BJ (cell line): ENCODE results near the gene DNM2. TPM values are rescaled to one million over a fixed set of nuclear protein-coding genes. Genes with fewer than 3 reads are reported as not detected.

Experiments
- CTCF ChIA-PET: fragments of 350-600 bp; formaldehyde crosslinking; extraction: SDS; loops from one replicate; lab custom pipeline; 2021; ENCODE audit warnings: antibody characterized with exemption, inconsistent platforms; lab: Yijun Ruan, JAX
- POLR2A ChIA-PET: fragments of 300-600 bp; sonication (Branson Sonifier 250); formaldehyde crosslinking; extraction: SDS; loops from one replicate; lab custom pipeline; 2021; ENCODE audit warnings: antibody characterized with exemption; lab: Charles Lee
- DNase-seq: peaks from one replicate; pipeline ENCODE4 v3.0.0-alpha.2; 2011; ENCODE audit warnings: low read depth
- H3K27me3 ChIP-seq: 2 replicates; pipeline ENCODE4 v1.6.0; 2011; ENCODE audit warnings: low read length; ENCODE audit not compliant: control insufficient read depth, insufficient read depth
- H3K36me3 ChIP-seq: 2 replicates; pipeline ENCODE4 v1.5.1; 2011; ENCODE audit warnings: low read length; ENCODE audit not compliant: control insufficient read depth, insufficient read depth
- H3K4me3 ChIP-seq: 2 replicates; pipeline ENCODE4 v1.5.1; 2011; ENCODE audit warnings: low read depth, mild to moderate bottlenecking, control low read depth, low read length
- polyA plus RNA-seq: library from polyadenylated mRNA; depleted of rRNA; stranded (reverse); fragments of >200 nt; gene quantifications from 2 replicates; pipeline ENCODE4 v1.2.3, GENCODE V29; 2011
- TF ChIP-seq, protein P1 (sequence below): IDR thresholded peaks from 2 replicates; pipeline ENCODE4 v1.5.1; 2011; ENCODE audit warnings: low read depth, mild to moderate bottlenecking, control low read depth, inconsistent platforms, low read length, moderate library complexity; ENCODE audit not compliant: insufficient read depth

DNM2 gene
- polyA plus RNA-seq, 1 experiment, result 64.2 TPM

DNA sequence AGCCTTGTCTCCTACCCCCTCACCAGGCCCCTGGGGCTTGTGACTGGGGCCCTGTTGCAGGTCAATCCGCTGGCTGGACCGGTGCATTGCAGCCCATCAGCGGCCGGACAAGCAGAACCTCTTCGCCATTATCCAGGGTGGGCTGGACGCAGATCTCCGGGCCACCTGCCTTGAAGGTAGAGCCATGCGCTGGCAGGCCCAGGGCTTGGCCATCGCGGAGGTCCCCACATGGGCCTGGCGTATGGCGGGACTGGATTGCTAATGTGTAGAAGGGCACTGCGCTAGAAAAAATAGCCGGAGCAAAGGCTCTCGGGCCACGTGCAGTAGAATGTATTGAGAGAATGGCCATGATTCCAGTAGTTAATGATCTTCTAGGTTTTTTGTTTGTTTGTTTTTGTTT, 10.4 kb upstream of the DNM2 start:
- peaks cover 11% of the 10 kb centered on the region for H3K36me3 ChIP-seq
- TF ChIP-seq, protein P1, sequence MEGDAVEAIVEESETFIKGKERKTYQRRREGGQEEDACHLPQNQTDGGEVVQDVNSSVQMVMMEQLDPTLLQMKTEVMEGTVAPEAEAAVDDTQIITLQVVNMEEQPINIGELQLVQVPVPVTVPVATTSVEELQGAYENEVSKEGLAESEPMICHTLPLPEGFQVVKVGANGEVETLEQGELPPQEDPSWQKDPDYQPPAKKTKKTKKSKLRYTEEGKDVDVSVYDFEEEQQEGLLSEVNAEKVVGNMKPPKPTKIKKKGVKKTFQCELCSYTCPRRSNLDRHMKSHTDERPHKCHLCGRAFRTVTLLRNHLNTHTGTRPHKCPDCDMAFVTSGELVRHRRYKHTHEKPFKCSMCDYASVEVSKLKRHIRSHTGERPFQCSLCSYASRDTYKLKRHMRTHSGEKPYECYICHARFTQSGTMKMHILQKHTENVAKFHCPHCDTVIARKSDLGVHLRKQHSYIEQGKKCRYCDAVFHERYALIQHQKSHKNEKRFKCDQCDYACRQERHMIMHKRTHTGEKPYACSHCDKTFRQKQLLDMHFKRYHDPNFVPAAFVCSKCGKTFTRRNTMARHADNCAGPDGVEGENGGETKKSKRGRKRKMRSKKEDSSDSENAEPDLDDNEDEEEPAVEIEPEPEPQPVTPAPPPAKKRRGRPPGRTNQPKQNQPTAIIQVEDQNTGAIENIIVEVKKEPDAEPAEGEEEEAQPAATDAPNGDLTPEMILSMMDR, result no peak
- H3K4me3 ChIP-seq, result no peak overlapping the region
- no peak for DNase-seq
- no peaks in the 10 kb centered on the region for H3K27me3 ChIP-seq
- ChIA-PET POLR2A (no interaction called here), CTCF (interaction anchor here (1.7 kb wide), 1 partner anchor 11 kb away, joined by 7 read pairs; the partner anchor contains the start of gene DNM2)

DNA sequence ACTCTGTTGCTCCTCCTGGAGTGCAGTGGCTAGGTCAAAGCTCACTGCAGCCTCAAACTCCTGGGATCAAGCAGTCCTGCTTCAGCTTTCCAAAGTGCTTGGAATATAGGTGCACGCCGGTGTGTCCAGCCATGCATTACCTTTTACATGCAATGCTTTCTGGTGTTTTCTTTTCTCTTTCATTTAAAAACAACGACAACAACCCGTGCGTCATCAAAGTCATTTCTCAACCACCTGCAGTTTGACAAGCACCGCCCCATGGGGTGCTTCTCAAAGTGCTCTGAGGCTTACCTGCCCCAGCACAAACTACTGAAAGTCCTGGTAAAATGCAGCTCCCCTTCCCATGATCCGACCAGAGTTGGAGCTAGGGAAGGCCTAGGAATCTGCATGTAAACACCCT, 9.6 kb upstream of the DNM2 start:
- no peak for DNase-seq
- CTCF ChIA-PET, result interaction anchor here (1.6 to 1.9 kb wide), 2 partner anchors 9 kb away, joined by 5 to 11 read pairs; partner anchors contain the start of gene DNM2

GRCh38 chr19:10712045-10712444, 5.8 kb upstream of the DNM2 start:
- ChIA-PET CTCF (interaction anchor here (1.7 kb wide), 1 partner anchor 152 kb away, joined by 4 read pairs; no protein-coding TSS in a partner anchor), POLR2A (no interaction called here)
- Histone ChIP-seq H3K36me3 (peaks cover 18% of the 10 kb centered on the region), H3K27me3 (no peaks in the 10 kb centered on the region), H3K4me3 (no peak overlapping the region)
- no peak for DNase-seq
- TF ChIP-seq, protein P1, result no peak

More for the DNA sequence above, 9.6 kb upstream of the DNM2 start:
- Histone ChIP-seq H3K36me3 (peaks cover 16% of the 10 kb centered on the region), H3K4me3 (no peak overlapping the region), H3K27me3 (no peaks in the 10 kb centered on the region)
- TF ChIP-seq, protein P1, result no peak
- POLR2A ChIA-PET, result no interaction called here

DNA sequence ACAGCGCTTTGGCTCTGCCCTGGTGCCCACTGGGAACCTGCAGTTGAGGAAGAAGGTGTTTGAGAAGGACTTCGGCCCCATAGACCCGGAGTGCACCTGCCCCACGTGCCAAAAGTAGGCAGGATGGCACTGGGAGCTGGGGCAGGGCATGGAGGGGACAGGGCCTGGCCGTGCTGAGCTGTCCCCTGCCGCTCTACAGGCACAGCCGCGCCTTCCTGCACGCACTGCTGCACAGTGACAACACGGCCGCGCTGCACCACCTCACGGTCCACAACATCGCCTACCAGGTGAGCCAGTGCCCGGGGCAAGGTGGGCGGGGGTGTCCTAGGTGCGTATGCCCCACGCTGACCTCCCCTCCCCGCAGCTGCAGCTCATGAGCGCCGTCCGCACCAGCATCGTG, 5.1 kb upstream of the DNM2 start:
- no peaks in the 10 kb centered on the region for H3K27me3 ChIP-seq
- no peak for DNase-seq
- CTCF ChIA-PET, result interaction anchor here (1.7 kb wide), 1 partner anchor 152 kb away, joined by 4 read pairs; no protein-coding TSS in a partner anchor
- H3K4me3 ChIP-seq, result no peak overlapping the region
- H3K36me3 ChIP-seq, result peaks cover 13% of the 10 kb centered on the region
- TF ChIP-seq, protein P1, result no peak
- POLR2A ChIA-PET, result no interaction called here

- H3K36me3 ChIP-seq, result peaks cover 11% of the 10 kb centered on the region
- TF ChIP-seq, protein P1, result no peak
- H3K4me3 ChIP-seq, result no peak overlapping the region
- H3K27me3 ChIP-seq, result no peaks in the 10 kb centered on the region
- CTCF ChIA-PET, result interaction anchor here (1.3 to 7.2 kb wide), 2 partner anchors 140 to 152 kb away, joined by 3 to 121 read pairs; no protein-coding TSS in a partner anchor
- POLR2A ChIA-PET, result no interaction called here
- no peak for DNase-seq
These were observed 4.6 kb upstream of the DNM2 start for GRCh38 chr19:10713317-10713716.
